A673 (cell line): ENCODE results near the gene DGKA.

Source experiments
- EZH2 ChIP-seq: fragments of 200-600 bp; sonication (generic); IDR thresholded peaks from 2 replicates; pipeline ENCODE4 v1.6.1; 2017; ENCODE audit warnings: borderline replicate concordance, low read depth, mild to moderate bottlenecking, mixed read lengths, antibody characterized with exemption, low read length; ENCODE audit not compliant: poor library complexity, severe bottlenecking
- TF ChIP-seq, protein P1 (sequence below): fragments of 300-800, 200-600 bp; sonication (generic); conservative IDR thresholded peaks from 2 replicates; pipeline ENCODE4 v1.5.1; 2017; ENCODE audit warnings: low read depth, mild to moderate bottlenecking, antibody characterized with exemption, low read length, moderate library complexity, mixed read lengths

DNA sequence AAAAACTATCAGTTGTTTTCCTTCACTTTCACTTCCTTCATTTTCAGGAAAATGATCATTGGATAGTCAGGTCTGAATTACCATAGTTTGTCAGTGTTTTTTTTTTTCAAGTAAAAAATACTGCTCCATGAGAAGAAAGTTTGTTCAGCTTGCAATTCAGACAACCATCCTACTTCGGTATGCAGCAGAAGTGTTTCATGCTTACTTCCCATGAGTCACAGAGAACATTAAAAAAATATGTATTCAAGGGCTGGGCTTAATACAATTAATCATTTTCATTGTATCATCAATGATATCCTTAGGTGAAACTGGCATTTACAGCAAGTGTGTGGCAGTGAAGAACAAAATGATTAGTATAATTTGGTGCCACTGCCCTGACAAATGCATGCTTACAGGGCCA, 24.9 kb upstream of the DGKA start:
- no peak for TF ChIP-seq EZH2
- TF ChIP-seq, protein P1, sequence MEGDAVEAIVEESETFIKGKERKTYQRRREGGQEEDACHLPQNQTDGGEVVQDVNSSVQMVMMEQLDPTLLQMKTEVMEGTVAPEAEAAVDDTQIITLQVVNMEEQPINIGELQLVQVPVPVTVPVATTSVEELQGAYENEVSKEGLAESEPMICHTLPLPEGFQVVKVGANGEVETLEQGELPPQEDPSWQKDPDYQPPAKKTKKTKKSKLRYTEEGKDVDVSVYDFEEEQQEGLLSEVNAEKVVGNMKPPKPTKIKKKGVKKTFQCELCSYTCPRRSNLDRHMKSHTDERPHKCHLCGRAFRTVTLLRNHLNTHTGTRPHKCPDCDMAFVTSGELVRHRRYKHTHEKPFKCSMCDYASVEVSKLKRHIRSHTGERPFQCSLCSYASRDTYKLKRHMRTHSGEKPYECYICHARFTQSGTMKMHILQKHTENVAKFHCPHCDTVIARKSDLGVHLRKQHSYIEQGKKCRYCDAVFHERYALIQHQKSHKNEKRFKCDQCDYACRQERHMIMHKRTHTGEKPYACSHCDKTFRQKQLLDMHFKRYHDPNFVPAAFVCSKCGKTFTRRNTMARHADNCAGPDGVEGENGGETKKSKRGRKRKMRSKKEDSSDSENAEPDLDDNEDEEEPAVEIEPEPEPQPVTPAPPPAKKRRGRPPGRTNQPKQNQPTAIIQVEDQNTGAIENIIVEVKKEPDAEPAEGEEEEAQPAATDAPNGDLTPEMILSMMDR, result no peak
